ENCODE results near the gene TNFRSF12A. TPM values are rescaled to one million over a fixed set of nuclear protein-coding genes. Genes with fewer than 3 reads are reported as not detected.

TNFRSF12A gene
- total and polyA plus RNA-seq, 4 donors, result 60.4 to 271 (median 95.7) TPM

- 34 to 54% methylated on average over 7 of the region's 7 CpGs for WGBS, 2 donors
- DNase-seq, result no peak
- H3K36me3 ChIP-seq (ENCODE audit: control insufficient read depth in 1 of 2, insufficient read depth in 2 of 2, low read length in 1 of 2), result no peaks in the 10 kb centered on the region
- no peaks in the 10 kb centered on the region for H3K27me3 ChIP-seq (ENCODE audit: control insufficient read depth in 1 of 2, insufficient read depth in 2 of 2, low read length in 1 of 2)
- intact Hi-C loops (cut with DNase I), result no loop called here
- no peaks in the 10 kb centered on the region for H3K4me1 ChIP-seq (ENCODE audit: control insufficient read depth in 1 of 2, insufficient read depth in 2 of 2, low read length in 2 of 2)
- no peak overlapping the region for H3K4me3 ChIP-seq (ENCODE audit: low read length in 2 of 2)
- no peak overlapping the region for H3K27ac ChIP-seq (ENCODE audit: low read depth in 1 of 2, low read length in 2 of 2)
- ATAC-seq (ENCODE audit: low FRiP score), result no peak
- H3K9me3 ChIP-seq (ENCODE audit: control insufficient read depth, low read length), result no peaks in the 10 kb centered on the region
Measured at GRCh38 chr16:3032624-3033023, 12.5 kb downstream of the TNFRSF12A start.

GRCh38 chr16:3035289-3035971 lies 15.3 kb downstream of the TNFRSF12A start:
- no peak overlapping the region for H3K4me3 ChIP-seq (ENCODE audit: low read length in 2 of 2)
- DNase-seq (no peak), ATAC-seq (ENCODE audit: low FRiP score) (no peak)
- no peaks in the 10 kb centered on the region for H3K4me1 ChIP-seq (ENCODE audit: control insufficient read depth in 1 of 2, insufficient read depth in 2 of 2, low read length in 2 of 2)
- no peaks in the 10 kb centered on the region for H3K9me3 ChIP-seq (ENCODE audit: control insufficient read depth, low read length)
- WGBS, 2 donors, result 47 to 54% methylated on average over 19 of the region's 19 CpGs
- H3K27ac ChIP-seq (ENCODE audit: low read depth in 1 of 2, low read length in 2 of 2), result no peak overlapping the region
- peaks cover 0 to 1% of the 10 kb centered on the region in 2 donors for H3K27me3 ChIP-seq (ENCODE audit: control insufficient read depth in 1 of 2, insufficient read depth in 2 of 2, low read length in 1 of 2)
- intact Hi-C loops (cut with DNase I), result no loop called here
- no peaks in the 10 kb centered on the region for H3K36me3 ChIP-seq (ENCODE audit: control insufficient read depth in 1 of 2, insufficient read depth in 2 of 2, low read length in 1 of 2)

- intact Hi-C loops (cut with DNase I), result no loop called here
Measured at GRCh38 chr16:3035972-3036725, 16.0 kb downstream of the TNFRSF12A start.

GRCh38 chr16:3036726-3037315 lies 16.7 kb downstream of the TNFRSF12A start, which contains the start of gene BICDL2:
TSS of gene BICDL2 (minus strand) at chr16:3036944. CDS start at chr16:3035496, 1,448 bp downstream.
- intact Hi-C loops (cut with DNase I), result no loop called here
- 9 to 10% methylated on average over 30 to 44 of the region's 44 CpGs for WGBS, 2 donors
- Histone ChIP-seq H3K27me3 (ENCODE audit: control insufficient read depth in 1 of 2, insufficient read depth in 2 of 2, low read length in 1 of 2) (peaks cover 0 to 1% of the 10 kb centered on the region in 2 donors), H3K36me3 (ENCODE audit: control insufficient read depth in 1 of 2, insufficient read depth in 2 of 2, low read length in 1 of 2) (no peaks in the 10 kb centered on the region), H3K4me1 (ENCODE audit: control insufficient read depth in 1 of 2, insufficient read depth in 2 of 2, low read length in 2 of 2) (no peaks in the 10 kb centered on the region), H3K4me3 (ENCODE audit: low read length in 2 of 2) (no peak within 1 kb of the TSS), H3K27ac (ENCODE audit: low read depth in 1 of 2, low read length in 2 of 2) (no peak within 1 kb of the TSS), H3K9me3 (ENCODE audit: control insufficient read depth, low read length) (no peaks in the 10 kb centered on the region)
- no peak for ATAC-seq (ENCODE audit: low FRiP score)
- no peak for DNase-seq

More at GRCh38 chr16:3035972-3036725, 16.0 kb downstream of the TNFRSF12A start:
- Histone ChIP-seq H3K9me3 (ENCODE audit: control insufficient read depth, low read length) (no peaks in the 10 kb centered on the region), H3K4me3 (ENCODE audit: low read length in 2 of 2) (no peak overlapping the region), H3K27me3 (ENCODE audit: control insufficient read depth in 1 of 2, insufficient read depth in 2 of 2, low read length in 1 of 2) (peaks cover 0 to 1% of the 10 kb centered on the region in 2 donors), H3K36me3 (ENCODE audit: control insufficient read depth in 1 of 2, insufficient read depth in 2 of 2, low read length in 1 of 2) (no peaks in the 10 kb centered on the region), H3K27ac (ENCODE audit: low read depth in 1 of 2, low read length in 2 of 2) (no peak overlapping the region), H3K4me1 (ENCODE audit: control insufficient read depth in 1 of 2, insufficient read depth in 2 of 2, low read length in 2 of 2) (no peaks in the 10 kb centered on the region)
- DNase-seq, result no peak
- no peak for ATAC-seq (ENCODE audit: low FRiP score)
- WGBS, 2 donors, result 2 to 3% methylated on average over 28 to 40 of the region's 40 CpGs

GRCh38 chr16:3038256-3038655 lies 18.1 kb downstream of the TNFRSF12A start:
- no peak for DNase-seq
- H3K4me3 ChIP-seq (ENCODE audit: low read length in 2 of 2), result no peak overlapping the region
- H3K27ac ChIP-seq (ENCODE audit: low read depth in 1 of 2, low read length in 2 of 2), result no peak overlapping the region
- ATAC-seq (ENCODE audit: low FRiP score), result no peak
- intact Hi-C loops (cut with DNase I), result no loop called here
- H3K4me1 ChIP-seq (ENCODE audit: control insufficient read depth in 1 of 2, insufficient read depth in 2 of 2, low read length in 2 of 2), result no peaks in the 10 kb centered on the region
- WGBS, 2 donors, result 47 to 49% methylated on average over 11 of the region's 11 CpGs
- no peaks in the 10 kb centered on the region for H3K9me3 ChIP-seq (ENCODE audit: control insufficient read depth, low read length)
- H3K27me3 ChIP-seq (ENCODE audit: control insufficient read depth in 1 of 2, insufficient read depth in 2 of 2, low read length in 1 of 2), result peaks cover 0 to 1% of the 10 kb centered on the region in 2 donors
- no peaks in the 10 kb centered on the region for H3K36me3 ChIP-seq (ENCODE audit: control insufficient read depth in 1 of 2, insufficient read depth in 2 of 2, low read length in 1 of 2)

GRCh38 chr16:3038896-3039295 lies 18.7 kb downstream of the TNFRSF12A start:
- Histone ChIP-seq H3K36me3 (ENCODE audit: control insufficient read depth in 1 of 2, insufficient read depth in 2 of 2, low read length in 1 of 2) (no peaks in the 10 kb centered on the region), H3K9me3 (ENCODE audit: control insufficient read depth, low read length) (no peaks in the 10 kb centered on the region), H3K4me1 (ENCODE audit: control insufficient read depth in 1 of 2, insufficient read depth in 2 of 2, low read length in 2 of 2) (no peaks in the 10 kb centered on the region), H3K4me3 (ENCODE audit: low read length in 2 of 2) (no peak overlapping the region), H3K27ac (ENCODE audit: low read depth in 1 of 2, low read length in 2 of 2) (no peak overlapping the region), H3K27me3 (ENCODE audit: control insufficient read depth in 1 of 2, insufficient read depth in 2 of 2, low read length in 1 of 2) (peaks cover 0 to 1% of the 10 kb centered on the region in 2 donors)
- ATAC-seq (ENCODE audit: low FRiP score), result no peak
- intact Hi-C loops (cut with DNase I), result no loop called here
- DNase-seq, result no peak
- 79 to 84% methylated on average over 5 of the region's 5 CpGs for WGBS, 2 donors

GRCh38 chr16:3042376-3042775 lies 22.2 kb downstream of the TNFRSF12A start:
- Histone ChIP-seq H3K4me1 (ENCODE audit: control insufficient read depth in 1 of 2, insufficient read depth in 2 of 2, low read length in 2 of 2) (no peaks in the 10 kb centered on the region), H3K27me3 (ENCODE audit: control insufficient read depth in 1 of 2, insufficient read depth in 2 of 2, low read length in 1 of 2) (peaks cover 0 to 1% of the 10 kb centered on the region in 2 donors), H3K9me3 (ENCODE audit: control insufficient read depth, low read length) (no peaks in the 10 kb centered on the region), H3K36me3 (ENCODE audit: control insufficient read depth in 1 of 2, insufficient read depth in 2 of 2, low read length in 1 of 2) (no peaks in the 10 kb centered on the region), H3K27ac (ENCODE audit: low read depth in 1 of 2, low read length in 2 of 2) (no peak overlapping the region), H3K4me3 (ENCODE audit: low read length in 2 of 2) (no peak overlapping the region)
- intact Hi-C loops (cut with DNase I), result no loop called here
- WGBS, 2 donors, result 84 to 93% methylated on average over 3 of the region's 3 CpGs
- no peak for ATAC-seq (ENCODE audit: low FRiP score)
- DNase-seq, result no peak

GRCh38 chr16:3044708-3045107 lies 24.5 kb downstream of the TNFRSF12A start:
- H3K4me3 ChIP-seq (ENCODE audit: low read length in 2 of 2), result no peak overlapping the region
- H3K27me3 ChIP-seq (ENCODE audit: control insufficient read depth in 1 of 2, insufficient read depth in 2 of 2, low read length in 1 of 2), result no peaks in the 10 kb centered on the region
- WGBS, 2 donors, result 88 to 91% methylated on average over 6 of the region's 6 CpGs
- ATAC-seq (ENCODE audit: low FRiP score) (no peak), DNase-seq (no peak)
- H3K27ac ChIP-seq (ENCODE audit: low read depth in 1 of 2, low read length in 2 of 2), result no peak overlapping the region
- intact Hi-C loops (cut with DNase I), result no loop called here
- H3K4me1 ChIP-seq (ENCODE audit: control insufficient read depth in 1 of 2, insufficient read depth in 2 of 2, low read length in 2 of 2), result no peaks in the 10 kb centered on the region
- H3K9me3 ChIP-seq (ENCODE audit: control insufficient read depth, low read length), result no peaks in the 10 kb centered on the region
- no peaks in the 10 kb centered on the region for H3K36me3 ChIP-seq (ENCODE audit: control insufficient read depth in 1 of 2, insufficient read depth in 2 of 2, low read length in 1 of 2)

All from aorta (tissue), 5 donors.